Activated CD8-positive, alpha-beta T cell treated with anti-CD3 and anti-CD28 coated beads for 36 hours (primary cell): ENCODE results near the gene DLD. TPM values are rescaled to one million over a fixed set of nuclear protein-coding genes. Genes with fewer than 3 reads are reported as not detected.

Experiments used
- ATAC-seq: fragments of 200-7000 bp; cut with Tn5 transposase; one replicate; pipeline ENCODE4 v1.10.0; 2021; ENCODE audit warnings: mild to moderate bottlenecking, moderate library complexity
- CTCF ChIA-PET: fragments of 350-600 bp; sonication (Branson Sonifier 250); formaldehyde crosslinking; loops from one replicate; lab custom pipeline; 2021; ENCODE audit warnings: antibody characterized with exemption; lab: Charles Lee
- POLR2A ChIA-PET: fragments of 350-600 bp; sonication (Branson Sonifier 250); formaldehyde crosslinking; loops from one replicate; lab custom pipeline; 2021; ENCODE audit warnings: antibody characterized with exemption; lab: Charles Lee
- DNase-seq: peaks from one replicate; pipeline ENCODE4 v3.0.0-alpha.2; 2020
- H3K27ac Mint-ChIP-seq: one replicate; pipeline ENCODE4 v1.8.0; 2021; ENCODE audit warnings: mild to moderate bottlenecking, mixed read lengths
- H3K27me3 Mint-ChIP-seq: one replicate; pipeline ENCODE4 v1.8.0; 2021; ENCODE audit warnings: mixed read lengths
- H3K36me3 Mint-ChIP-seq: one replicate; pipeline ENCODE4 v1.8.0; 2021; ENCODE audit warnings: low read depth, mixed read lengths
- H3K4me1 Mint-ChIP-seq: one replicate; pipeline ENCODE4 v1.8.0; 2021; ENCODE audit warnings: low read depth, mixed read lengths
- H3K4me3 Mint-ChIP-seq: one replicate; pipeline ENCODE4 v1.8.0; 2021; ENCODE audit warnings: mild to moderate bottlenecking, moderate library complexity, mixed read lengths
- H3K9me3 Mint-ChIP-seq: one replicate; pipeline ENCODE4 v1.8.0; 2021; ENCODE audit warnings: mixed read lengths
- CTCF ChIP-seq: fragments of 200-600 bp; IDR thresholded peaks from one replicate; pipeline ENCODE4 v1.8.0; 2022; ENCODE audit warnings: antibody characterized with exemption, mild to moderate bottlenecking
- intact Hi-C: fragments of 100-400 bp; cut with micrococcal nuclease; formaldehyde crosslinking; loops from one replicate; pipeline ENCODE4 v1.10.0; 2022
- total RNA-seq, 2 experiments: library from RNA; stranded (reverse); gene quantifications; one replicate each; pipeline ENCODE4 v1.2.3, GENCODE V29; 2021

DLD gene
- total RNA-seq, 2 experiments from 2014 or later, result 99.8 to 102 TPM

- POLR2A ChIA-PET, result no interaction called here
- CTCF ChIA-PET, result no interaction called here
- TF ChIP-seq CTCF, result no peak
- H3K27me3 Mint-ChIP-seq, result peaks cover 2% of the 10 kb centered on the region
- H3K36me3 Mint-ChIP-seq, result no peaks in the 10 kb centered on the region
- H3K9me3 Mint-ChIP-seq, result no peaks in the 10 kb centered on the region
- H3K27ac Mint-ChIP-seq, result no peak overlapping the region
- no peak for ATAC-seq
- intact Hi-C loops, result no loop called here
- no peak overlapping the region for H3K4me3 Mint-ChIP-seq
- no peaks in the 10 kb centered on the region for H3K4me1 Mint-ChIP-seq
- DNase-seq, result no peak
Observed at GRCh38 chr7:107850216-107850615, 40.8 kb upstream of the DLD start.

- Mint-ChIP-seq H3K27me3 (peaks cover 1% of the 10 kb centered on the region), H3K27ac (no peak overlapping the region), H3K4me3 (no peak overlapping the region), H3K4me1 (no peaks in the 10 kb centered on the region), H3K9me3 (no peaks in the 10 kb centered on the region), H3K36me3 (no peaks in the 10 kb centered on the region)
- no peak for TF ChIP-seq CTCF
- ChIA-PET CTCF (no interaction called here), POLR2A (no interaction called here)
- DNase-seq (no peak), ATAC-seq (no peak)
- intact Hi-C loops, result no loop called here
Observed at GRCh38 chr7:107850643-107851042, 40.3 kb upstream of the DLD start.

GRCh38 chr7:107854454-107854853 is 36.5 kb upstream of the DLD start:
- TF ChIP-seq CTCF, result no peak
- intact Hi-C loops, result no loop called here
- Mint-ChIP-seq H3K36me3 (no peaks in the 10 kb centered on the region), H3K4me1 (peaks cover 17% of the 10 kb centered on the region), H3K9me3 (no peaks in the 10 kb centered on the region), H3K4me3 (no peak overlapping the region), H3K27me3 (no peaks in the 10 kb centered on the region), H3K27ac (no peak overlapping the region)
- no peak for ATAC-seq
- ChIA-PET POLR2A (interaction anchor here (0.5 kb wide), 1 partner anchor 71 kb away, joined by 3 read pairs; no protein-coding TSS in a partner anchor), CTCF (interaction anchor here (1.4 kb wide), 1 partner anchor 20 kb away, joined by 7 read pairs; no protein-coding TSS in a partner anchor)
- DNase-seq, result no peak

- Mint-ChIP-seq H3K4me1 (peaks cover 17% of the 10 kb centered on the region), H3K4me3 (no peak overlapping the region), H3K27me3 (no peaks in the 10 kb centered on the region), H3K9me3 (no peaks in the 10 kb centered on the region), H3K27ac (no peak overlapping the region), H3K36me3 (no peaks in the 10 kb centered on the region)
- intact Hi-C loops, result no loop called here
- ChIA-PET CTCF (interaction anchor here (1.4 kb wide), 1 partner anchor 20 kb away, joined by 7 read pairs; no protein-coding TSS in a partner anchor), POLR2A (interaction anchor here (0.5 kb wide), 1 partner anchor 72 kb away, joined by 3 read pairs; no protein-coding TSS in a partner anchor)
- no peak for TF ChIP-seq CTCF
- no peak for ATAC-seq
- DNase-seq, result no peak
Observed at GRCh38 chr7:107854989-107855388, 36.0 kb upstream of the DLD start.

GRCh38 chr7:107856806-107857540 is 34.0 kb upstream of the DLD start:
- Mint-ChIP-seq H3K4me1 (peaks cover 17% of the 10 kb centered on the region), H3K27me3 (no peaks in the 10 kb centered on the region), H3K4me3 (no peak overlapping the region), H3K27ac (peak overlapping the region; percentile 81), H3K36me3 (no peaks in the 10 kb centered on the region), H3K9me3 (no peaks in the 10 kb centered on the region)
- POLR2A ChIA-PET, result interaction anchor here (1.3 kb wide), 2 partner anchors 72 to 114 kb away, joined by 4 to 6 read pairs; no protein-coding TSS in a partner anchor
- ATAC-seq (peak; percentile 89), DNase-seq (peak; percentile 48)
- intact Hi-C loops, result no loop called here
- no peak for TF ChIP-seq CTCF
- CTCF ChIA-PET, result interaction anchor here (1.4 to 2.3 kb wide), 2 partner anchors 11 to 18 kb away, joined by 5 to 7 read pairs; no protein-coding TSS in a partner anchor
